ENCODE data around the gene MCC.

The MCC gene

DNA sequence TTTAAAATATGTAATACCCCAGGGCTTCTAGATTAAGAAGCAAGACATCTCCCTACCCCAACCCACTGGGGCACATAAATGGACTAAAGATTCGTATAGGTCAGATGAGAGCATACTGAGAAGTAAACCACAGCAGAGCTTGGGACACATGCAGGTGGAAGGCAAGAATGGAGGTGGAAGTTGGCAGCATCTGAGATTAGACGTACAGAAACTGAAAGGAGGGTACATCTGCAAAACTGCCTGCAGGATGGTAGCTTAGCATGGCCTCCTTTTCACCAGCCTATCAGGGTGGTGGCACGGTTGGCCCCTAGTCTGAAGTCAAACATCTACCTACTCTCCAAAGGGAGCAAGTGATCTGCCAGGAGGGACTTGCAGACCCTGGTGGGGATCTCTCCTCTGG is 235.2 kb downstream of the MCC start:
- Histone ChIP-seq H3K79me2 (ENCODE audit: insufficient read depth, low read length) (no peaks in the 10 kb centered on the region), H2AFZ (ENCODE audit: low read depth, low read length, severe bottlenecking) (no peak overlapping the region), H3K27ac (ENCODE audit: low read depth, low read length) (no peak overlapping the region)

DNA sequence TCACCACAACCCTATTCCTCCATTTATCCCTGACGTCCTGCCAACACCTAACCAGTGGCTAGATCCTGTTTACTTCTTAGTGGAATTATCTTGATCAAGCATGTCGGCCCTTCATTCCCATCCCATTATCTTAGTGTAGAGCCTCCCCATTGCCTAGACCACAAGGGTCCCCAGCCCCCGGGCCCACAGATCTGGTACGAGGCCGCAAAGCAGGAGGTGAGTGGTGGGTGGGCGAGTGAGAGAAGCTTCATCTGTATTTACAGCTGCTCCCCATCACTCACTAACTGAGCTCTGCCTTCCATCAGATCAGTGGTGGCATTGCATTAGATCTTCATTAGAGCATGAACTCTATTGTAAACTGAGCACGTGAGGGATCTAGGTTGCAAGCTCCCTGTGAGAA is 236.2 kb downstream of the MCC start:
- Histone ChIP-seq H3K79me2 (ENCODE audit: insufficient read depth, low read length) (no peaks in the 10 kb centered on the region), H3K36me3 (ENCODE audit: low read length) (no peaks in the 10 kb centered on the region), H3K27me3 (ENCODE audit: low read length) (no peaks in the 10 kb centered on the region), H2AFZ (ENCODE audit: low read depth, low read length, severe bottlenecking) (no peak overlapping the region), H4K20me1 (ENCODE audit: low read depth, low read length) (no peaks in the 10 kb centered on the region), H3K9me2 (replicated peaks; ENCODE audit: insufficient read depth, low read length) (no peaks in the 10 kb centered on the region), H3K4me2 (ENCODE audit: low read depth, low read length, poor library complexity, severe bottlenecking) (no peak overlapping the region), H3K9me3 (ENCODE audit: insufficient read depth, low read length) (no peaks in the 10 kb centered on the region), H3F3A (ENCODE audit: insufficient read depth) (no peaks in the 10 kb centered on the region), H3K4me3 (ENCODE audit: insufficient read depth, low read length, poor library complexity, severe bottlenecking) (no peak overlapping the region), H3K9ac (ENCODE audit: low read length) (no peak overlapping the region), H3K27ac (ENCODE audit: low read depth, low read length) (no peak overlapping the region)
- no peak for TF ChIP-seq EZH2phosphoT487 (conservative IDR thresholded peaks at IDR 0.05; ENCODE audit: low read length)
- no peak for TF ChIP-seq CTCF (IDR thresholded peaks at IDR 0.05; ENCODE audit: insufficient read depth, low read length, poor library complexity, severe bottlenecking)

More for the DNA sequence above, 235.2 kb downstream of the MCC start:
- no peak overlapping the region for H3K4me2 ChIP-seq (ENCODE audit: low read depth, low read length, poor library complexity, severe bottlenecking)
- no peaks in the 10 kb centered on the region for H4K20me1 ChIP-seq (ENCODE audit: low read depth, low read length)
- no peaks in the 10 kb centered on the region for H3K36me3 ChIP-seq (ENCODE audit: low read length)
- H3K27me3 ChIP-seq (ENCODE audit: low read length): no peaks in the 10 kb centered on the region
- no peak overlapping the region for H3K4me3 ChIP-seq (ENCODE audit: insufficient read depth, low read length, poor library complexity, severe bottlenecking)
- H3K9me3 ChIP-seq (ENCODE audit: insufficient read depth, low read length): no peaks in the 10 kb centered on the region
- no peak overlapping the region for H3K9ac ChIP-seq (ENCODE audit: low read length)
- no peaks in the 10 kb centered on the region for H3K9me2 ChIP-seq (replicated peaks; ENCODE audit: insufficient read depth, low read length)
- TF ChIP-seq EZH2phosphoT487 (conservative IDR thresholded peaks at IDR 0.05; ENCODE audit: low read length) (no peak), CTCF (IDR thresholded peaks at IDR 0.05; ENCODE audit: insufficient read depth, low read length, poor library complexity, severe bottlenecking) (no peak)
- no peaks in the 10 kb centered on the region for H3F3A ChIP-seq (ENCODE audit: insufficient read depth)

DNA sequence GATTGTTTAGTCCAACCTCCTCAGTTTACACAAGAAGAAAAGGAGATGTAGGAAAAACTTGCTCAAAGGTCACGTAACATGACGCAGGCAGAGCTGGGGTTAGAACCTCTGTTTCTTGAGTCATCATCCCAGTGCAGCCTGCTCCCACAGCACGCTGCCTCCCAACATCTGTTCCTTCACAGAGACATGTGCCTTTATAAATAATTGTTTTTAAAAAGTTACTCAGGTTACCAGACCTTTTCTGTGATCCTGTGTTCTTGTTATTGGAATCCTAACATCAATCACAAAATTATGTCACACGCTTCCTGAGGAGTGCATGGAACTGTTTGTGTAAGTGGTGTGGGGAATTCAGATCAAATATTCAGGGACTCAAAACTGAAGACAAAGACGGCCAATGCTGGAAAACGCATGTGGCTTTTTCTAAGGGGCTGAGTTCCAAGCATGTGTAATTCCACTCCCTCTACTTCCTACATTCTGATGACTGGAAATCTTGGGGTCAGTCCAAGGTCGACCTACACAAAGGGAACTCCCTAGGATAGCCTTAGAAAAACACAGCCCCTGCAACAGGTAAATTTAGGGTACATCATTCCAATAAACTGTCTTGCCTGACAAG is 237.8 kb downstream of the MCC start:
- H3K36me3 ChIP-seq (ENCODE audit: low read length): no peaks in the 10 kb centered on the region
- no peak overlapping the region for H3K9ac ChIP-seq (ENCODE audit: low read length)
- no peaks in the 10 kb centered on the region for H3K79me2 ChIP-seq (ENCODE audit: insufficient read depth, low read length)
- H3K4me3 ChIP-seq (ENCODE audit: insufficient read depth, low read length, poor library complexity, severe bottlenecking): no peak overlapping the region
- H3K9me3 ChIP-seq (ENCODE audit: insufficient read depth, low read length): no peaks in the 10 kb centered on the region
- no peak overlapping the region for H3K27ac ChIP-seq (ENCODE audit: low read depth, low read length)
- no peaks in the 10 kb centered on the region for H3K9me2 ChIP-seq (replicated peaks; ENCODE audit: insufficient read depth, low read length)
- H3K27me3 ChIP-seq (ENCODE audit: low read length): no peaks in the 10 kb centered on the region
- no peaks in the 10 kb centered on the region for H3F3A ChIP-seq (ENCODE audit: insufficient read depth)
- no peaks in the 10 kb centered on the region for H4K20me1 ChIP-seq (ENCODE audit: low read depth, low read length)
- H2AFZ ChIP-seq (ENCODE audit: low read depth, low read length, severe bottlenecking): no peak overlapping the region
- TF ChIP-seq EZH2phosphoT487 (conservative IDR thresholded peaks at IDR 0.05; ENCODE audit: low read length) (no peak), CTCF (IDR thresholded peaks at IDR 0.05; ENCODE audit: insufficient read depth, low read length, poor library complexity, severe bottlenecking) (no peak)
- no peak overlapping the region for H3K4me2 ChIP-seq (ENCODE audit: low read depth, low read length, poor library complexity, severe bottlenecking)
